ENCODE measurements around the gene CMC4.

GRCh38 chrX:155027509-155028066 lies 43.3 kb downstream of the CMC4 start:
- no peak for TF ChIP-seq CTCF (IDR thresholded peaks at IDR 0.05)
- TF ChIP-seq EZH2 (IDR thresholded peaks at IDR 0.05): no peak
- no peak for TF ChIP-seq EZH2phosphoT487 (IDR thresholded peaks at IDR 0.05)
